HG03442 (cell line): ENCODE results near the gene DNER.
"Not testable (repeated sequence)": the region's sequence is repeated elsewhere in the genome, so short reads cannot be mapped to it uniquely, and the experiment has no call there.

Source experiments
- ATAC-seq: cut with Tn5 transposase; IDR thresholded peaks from one replicate; pipeline ENCODE4 v1.9.1; 2021; ENCODE audit warnings: mild to moderate bottlenecking, moderate library complexity; ENCODE audit not compliant: unreplicated experiment

Gene DNER

DNA sequence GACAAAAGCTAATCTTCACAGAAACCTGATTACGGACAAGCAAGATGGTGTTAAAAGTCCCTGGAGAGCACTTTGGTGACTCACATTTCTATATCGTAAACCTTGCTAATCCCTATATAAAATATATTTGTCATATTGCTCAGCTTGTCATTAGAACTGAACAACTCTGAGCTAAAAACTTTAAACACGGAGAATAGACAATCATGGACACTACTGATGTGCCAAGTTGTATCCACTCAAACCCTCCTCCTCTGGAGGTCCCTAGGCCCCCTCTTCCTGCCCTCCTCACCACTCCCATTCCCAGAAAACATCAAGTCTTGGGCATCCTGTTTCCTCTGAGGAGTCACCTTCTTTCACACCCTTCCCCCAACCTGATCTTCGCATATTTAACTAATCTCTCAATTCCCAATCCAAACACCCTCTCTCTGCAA lies 304.6 kb downstream of the DNER start:
- ATAC-seq = no peak

DNA sequence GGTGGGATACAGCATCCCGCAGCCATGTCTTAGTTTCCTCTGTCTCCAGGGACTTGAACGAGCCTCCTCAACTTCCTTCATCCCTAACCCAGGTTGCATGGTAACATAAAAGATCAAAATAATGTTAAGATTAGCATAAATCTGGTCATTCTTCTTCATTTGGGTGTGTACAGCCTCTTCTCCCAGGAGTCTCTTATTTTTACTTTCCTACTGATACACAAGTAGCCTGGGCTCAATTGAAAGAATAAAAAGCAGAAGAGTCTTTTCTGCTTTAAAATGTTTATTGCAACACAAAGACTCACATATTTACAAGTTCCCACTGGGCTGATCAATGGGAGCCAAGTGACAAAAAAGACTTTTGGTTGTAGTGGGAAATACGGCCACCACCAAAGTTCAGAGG lies 305.4 kb downstream of the DNER start:
- no peak for ATAC-seq

DNA sequence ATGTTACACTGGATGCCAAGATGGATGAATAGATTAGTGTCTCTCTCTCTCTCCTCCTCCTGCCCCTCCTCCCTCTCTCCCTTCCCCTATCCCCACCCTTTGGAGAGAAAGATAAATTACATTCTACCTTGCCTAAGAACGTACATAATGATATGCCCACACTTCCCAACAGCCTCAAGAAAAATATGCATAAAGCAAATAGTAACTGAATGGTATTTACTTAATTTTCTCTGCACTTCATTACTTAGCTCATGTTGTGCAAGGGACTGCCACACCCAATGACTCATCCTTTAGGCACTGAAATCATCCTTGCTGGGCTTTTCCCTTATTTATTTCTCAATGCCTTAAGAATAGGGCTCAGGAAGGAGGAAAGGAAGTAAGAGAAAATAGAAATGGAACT lies 306.0 kb downstream of the DNER start:
- no peak for ATAC-seq

DNA sequence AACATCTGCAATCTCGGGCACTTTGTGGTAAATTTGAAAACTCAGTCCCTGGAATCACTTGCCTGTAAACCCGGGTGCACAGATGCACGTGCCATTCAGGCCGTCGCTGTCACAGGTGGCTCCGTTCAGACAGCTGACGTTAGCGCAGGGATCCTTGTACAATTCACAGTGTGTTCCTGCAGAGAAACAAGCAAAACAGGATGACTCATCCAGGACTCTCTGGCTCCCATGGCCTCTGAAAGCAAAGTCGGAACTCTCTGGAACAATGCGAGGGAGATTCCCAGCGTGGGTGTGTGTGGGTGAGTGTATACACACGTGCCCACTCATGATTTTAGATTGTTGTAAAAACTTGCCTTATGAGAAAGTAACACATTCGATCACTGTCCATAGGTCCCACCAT lies 307.2 kb downstream of the DNER start:
- no peak for ATAC-seq

DNA sequence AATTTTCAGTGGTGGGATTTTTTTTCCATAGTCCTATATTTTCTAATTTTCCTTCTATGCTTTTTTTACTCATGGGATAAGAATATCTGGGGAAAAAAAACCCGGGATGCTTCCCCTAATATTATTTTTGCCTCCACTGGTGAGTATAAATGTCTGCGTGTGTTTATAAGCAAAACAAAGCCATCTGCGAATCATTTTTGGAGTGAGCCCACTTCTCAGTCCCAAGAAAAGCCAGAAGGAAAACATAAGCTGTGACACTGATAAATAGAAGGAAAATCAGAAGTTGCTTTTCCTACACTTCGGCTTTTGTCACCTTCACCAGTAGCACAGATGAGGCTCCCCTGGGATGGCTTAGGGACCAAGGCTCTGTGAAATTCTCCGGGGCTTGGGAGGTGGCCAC lies 308.6 kb downstream of the DNER start:
- ATAC-seq = no peak

DNA sequence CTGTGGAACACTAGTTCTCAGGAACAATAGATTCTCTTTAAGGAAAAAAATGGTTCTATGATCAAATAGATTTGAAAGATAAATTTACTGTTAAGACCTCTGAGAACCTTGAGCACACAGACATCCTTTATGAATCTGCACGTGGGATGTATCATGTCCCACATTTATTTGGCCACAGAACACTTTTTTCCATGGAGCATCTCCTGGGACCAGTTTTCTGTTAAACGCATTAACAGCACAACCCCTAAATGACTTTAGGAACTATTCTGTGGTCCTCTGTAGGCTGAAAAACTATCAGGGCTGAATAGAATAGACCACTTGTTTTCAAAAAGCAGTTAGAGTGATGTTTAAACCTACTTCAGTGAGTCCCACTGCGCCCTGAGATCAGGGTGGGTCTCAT lies 311.1 kb downstream of the DNER start:
- ATAC-seq = no peak

DNA sequence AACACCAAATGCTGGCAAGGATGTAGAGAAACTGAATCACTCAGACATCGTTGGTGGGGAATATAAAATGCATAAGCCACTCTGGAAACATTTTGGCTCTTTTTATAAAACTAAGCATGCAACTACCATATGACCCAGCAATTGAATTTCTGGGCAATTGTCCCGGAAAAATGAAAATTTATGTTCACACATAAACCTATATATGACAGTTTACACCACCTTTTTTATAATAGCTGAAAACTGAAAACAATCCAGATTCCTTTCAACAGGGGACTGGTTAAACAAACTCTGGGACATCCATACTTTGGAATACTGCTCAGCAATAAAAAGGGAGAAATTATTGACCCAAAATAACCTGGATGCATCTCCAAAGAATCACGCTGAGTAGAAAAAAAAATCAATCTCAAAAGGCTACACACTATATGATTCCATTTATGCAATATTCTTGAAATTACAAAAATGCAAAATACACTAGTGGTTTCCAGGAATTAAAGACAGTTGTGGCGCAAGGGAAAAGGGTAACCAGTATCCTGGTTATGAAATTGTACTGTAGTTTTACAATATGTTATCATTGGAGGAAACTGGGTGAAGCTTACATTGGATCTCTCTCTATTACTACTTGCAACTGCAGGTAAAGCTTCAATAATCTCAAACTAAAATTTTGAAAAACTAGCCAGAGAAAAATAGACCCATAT lies 313.0 kb downstream of the DNER start:
- ATAC-seq = no peak

DNA sequence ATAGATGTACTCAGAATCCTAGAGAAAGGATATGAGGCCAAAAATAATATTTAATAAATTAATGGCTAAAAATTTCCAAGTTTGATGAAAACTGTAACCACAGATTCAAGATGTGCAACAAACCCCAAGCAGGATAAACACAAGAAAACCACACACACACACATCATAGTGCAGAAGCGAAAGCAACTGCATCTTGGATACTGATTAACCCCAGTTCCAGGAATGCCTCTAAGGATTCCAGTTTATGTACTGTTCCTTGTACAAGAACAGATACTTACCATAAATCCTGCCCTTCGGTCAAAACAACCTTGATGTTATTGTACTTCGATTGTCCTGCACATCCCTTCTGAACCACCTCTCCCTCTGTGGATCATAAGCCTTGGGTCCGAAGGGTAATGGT lies 320.4 kb downstream of the DNER start:
- no peak for ATAC-seq

DNA sequence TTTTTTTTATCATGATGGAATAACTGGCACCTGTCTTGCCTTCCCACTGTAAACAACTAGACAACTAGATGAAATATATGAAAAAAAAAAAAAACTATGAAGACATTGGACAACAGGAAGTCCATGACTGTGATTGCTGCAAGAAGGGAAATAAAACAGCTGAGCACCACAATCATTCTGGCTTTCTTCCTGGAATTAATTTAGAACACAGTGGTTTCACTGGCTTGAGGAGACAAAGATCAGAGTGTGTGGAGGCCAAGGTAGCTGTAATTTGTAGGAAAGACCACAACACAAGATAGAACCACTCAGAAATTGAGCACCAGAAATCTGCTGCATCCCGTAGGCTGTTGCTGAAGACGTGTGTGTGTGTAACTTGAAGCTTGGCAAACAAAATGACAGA lies 322.2 kb downstream of the DNER start:
- ATAC-seq = no peak

DNA sequence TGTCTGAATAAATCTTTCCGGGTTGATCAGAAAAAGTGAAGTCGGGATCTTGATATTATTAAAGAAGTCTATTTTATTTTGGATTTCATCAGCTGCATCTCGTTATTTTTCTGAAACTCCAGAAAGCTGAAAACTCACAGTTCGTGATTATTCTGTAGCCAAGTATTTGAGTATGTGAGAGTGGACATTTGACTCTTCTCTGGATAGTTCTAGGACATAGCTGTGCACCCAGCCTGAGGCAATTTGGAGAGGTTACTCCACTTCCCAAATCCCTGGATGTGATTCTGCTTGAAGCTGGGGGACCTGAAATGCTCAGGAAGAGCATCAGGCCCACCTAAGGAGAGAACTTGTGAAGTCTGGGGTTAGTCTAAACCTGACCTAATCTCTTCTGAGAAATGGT lies 325.6 kb downstream of the DNER start:
- no peak for ATAC-seq

DNA sequence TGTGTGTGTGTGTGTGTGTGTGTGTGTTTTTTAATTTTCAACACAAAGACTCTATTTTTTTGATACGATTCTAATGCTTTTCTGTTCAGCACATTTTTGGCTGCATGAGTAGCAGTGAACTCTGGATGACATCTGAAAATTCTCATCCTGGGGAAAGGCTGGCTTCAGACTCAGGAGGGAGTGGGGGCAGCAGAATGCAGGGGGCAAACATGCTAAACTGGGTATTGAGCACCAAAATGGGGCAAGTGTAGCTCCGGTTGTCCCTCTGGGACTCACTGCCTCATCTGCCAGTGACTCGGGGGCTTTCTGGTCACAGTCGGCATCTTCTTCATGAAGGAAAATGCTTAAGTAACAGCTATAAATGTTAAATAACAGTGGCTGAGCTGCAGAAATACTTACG lies 326.5 kb downstream of the DNER start:
- no peak for ATAC-seq

DNA sequence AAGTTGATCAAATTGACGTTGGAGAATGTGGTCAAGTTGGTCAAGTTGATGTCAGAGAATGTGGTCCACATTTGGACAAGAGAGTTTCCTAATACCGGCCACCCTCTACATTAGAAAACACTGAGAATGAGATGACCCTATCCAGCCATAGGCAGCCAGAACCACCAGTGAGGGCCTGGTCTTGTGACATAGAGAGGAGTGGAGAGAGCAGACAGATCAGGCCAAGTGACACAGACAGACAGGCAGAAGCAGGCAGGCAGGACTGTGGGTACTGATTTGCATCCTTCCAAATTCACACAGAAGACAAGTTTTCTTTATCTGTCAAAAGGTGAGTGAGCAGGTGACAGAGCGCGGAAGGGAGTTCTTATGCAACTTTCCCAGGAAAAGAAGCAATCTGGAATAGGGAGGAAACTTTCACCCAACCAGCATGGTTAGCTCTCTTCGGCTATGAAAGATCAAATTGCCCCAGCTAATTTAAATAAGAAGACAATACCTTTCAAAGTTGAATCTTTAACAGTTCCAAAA lies 334.2 kb downstream of the DNER start:
- ATAC-seq = no peak

DNA sequence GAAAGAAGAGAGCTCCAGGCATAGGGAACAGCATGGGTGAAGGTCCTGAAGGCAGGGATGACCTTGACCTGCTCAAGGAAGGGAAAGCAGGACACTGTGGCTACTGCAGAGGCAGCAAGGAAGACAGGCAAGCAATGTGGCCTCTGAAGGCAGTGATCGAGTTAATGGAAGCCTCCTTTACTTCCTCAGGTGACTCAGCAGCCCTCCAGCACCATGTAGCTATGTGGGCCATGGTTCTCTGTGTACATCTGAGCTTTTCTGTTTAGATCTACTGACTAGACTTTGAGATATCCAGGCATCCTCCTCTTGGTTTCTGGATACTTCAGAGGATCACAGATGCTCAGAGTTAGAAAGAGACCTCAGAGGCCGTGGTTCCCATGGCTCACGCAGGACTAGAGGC lies 336.0 kb downstream of the DNER start:
- ATAC-seq = no peak

DNA sequence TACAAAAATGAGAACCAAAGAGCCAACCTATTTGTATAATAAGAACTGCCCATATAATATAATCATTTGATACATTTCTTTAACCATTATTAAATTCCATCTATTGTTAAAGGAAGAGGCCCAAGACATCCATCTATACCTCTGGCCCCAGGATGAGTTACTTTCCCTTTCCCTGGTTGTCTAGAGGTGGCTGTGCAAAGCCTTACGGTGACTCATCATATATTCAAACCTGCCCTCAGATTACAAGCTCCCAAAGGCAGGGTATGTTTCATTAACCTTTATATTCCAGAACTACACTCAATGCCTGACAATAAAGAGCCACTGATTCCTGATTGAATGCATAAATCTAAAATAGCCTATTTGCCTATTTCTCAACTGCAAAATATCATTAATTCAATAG lies 337.5 kb downstream of the DNER start:
- ATAC-seq = no peak

DNA sequence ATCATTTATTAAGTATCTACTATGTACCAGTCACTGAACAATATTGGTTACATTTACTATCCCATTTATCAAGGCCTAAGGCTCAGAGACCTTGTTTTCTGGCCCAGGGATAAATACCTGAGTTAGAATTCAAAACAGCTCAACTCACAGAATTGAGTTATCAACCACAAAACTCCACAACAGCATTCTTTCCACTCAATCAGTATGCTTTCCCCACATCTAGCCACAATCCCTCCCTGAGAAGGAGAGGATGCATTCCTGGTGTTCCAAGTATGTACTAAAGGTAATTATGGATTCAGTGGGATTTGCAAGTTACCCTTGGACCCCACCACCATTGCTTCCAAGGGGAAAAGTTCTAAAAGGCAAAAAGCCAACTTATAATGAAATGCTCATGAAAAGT lies 339.1 kb downstream of the DNER start:
- no peak for ATAC-seq

DNA sequence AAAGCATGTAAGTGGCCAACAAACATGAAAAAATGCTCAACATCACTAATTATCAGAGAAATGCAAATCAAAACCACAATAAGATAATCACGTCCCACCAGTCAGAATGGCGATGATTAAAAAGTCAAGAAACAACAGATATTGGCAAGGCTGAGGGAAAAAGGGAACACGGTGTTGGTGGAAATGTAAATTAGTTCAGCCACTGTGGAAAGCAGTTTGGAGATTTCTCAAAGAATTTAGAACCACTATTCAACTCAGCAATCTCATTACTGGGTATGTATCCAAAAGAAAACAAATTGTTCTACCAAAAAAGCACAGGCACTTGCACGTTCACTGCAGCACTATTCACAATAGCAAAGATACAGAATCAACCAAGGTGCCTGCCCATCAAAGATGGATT lies 341.0 kb downstream of the DNER start:
- not testable (repeated sequence) for ATAC-seq

DNA sequence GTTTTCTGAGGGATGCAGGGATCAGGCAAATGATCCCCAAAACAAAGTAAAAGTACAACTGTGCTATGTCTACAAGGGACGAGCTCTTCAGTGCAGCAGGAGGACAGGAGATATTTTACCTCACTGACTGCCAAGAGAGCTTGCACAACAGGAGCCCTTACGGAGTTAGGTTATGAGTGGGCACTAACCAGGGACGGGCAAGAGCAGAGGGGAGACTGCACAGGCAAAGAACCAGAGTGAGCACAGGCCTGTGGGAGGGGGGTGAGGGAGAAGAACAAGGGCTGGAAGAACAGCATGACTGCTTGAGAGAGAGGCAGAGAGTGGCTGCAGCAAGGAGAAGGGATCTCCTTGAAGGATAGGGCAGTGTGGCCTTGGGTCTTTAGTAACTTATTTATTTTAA lies 342.1 kb downstream of the DNER start:
- no peak for ATAC-seq

DNA sequence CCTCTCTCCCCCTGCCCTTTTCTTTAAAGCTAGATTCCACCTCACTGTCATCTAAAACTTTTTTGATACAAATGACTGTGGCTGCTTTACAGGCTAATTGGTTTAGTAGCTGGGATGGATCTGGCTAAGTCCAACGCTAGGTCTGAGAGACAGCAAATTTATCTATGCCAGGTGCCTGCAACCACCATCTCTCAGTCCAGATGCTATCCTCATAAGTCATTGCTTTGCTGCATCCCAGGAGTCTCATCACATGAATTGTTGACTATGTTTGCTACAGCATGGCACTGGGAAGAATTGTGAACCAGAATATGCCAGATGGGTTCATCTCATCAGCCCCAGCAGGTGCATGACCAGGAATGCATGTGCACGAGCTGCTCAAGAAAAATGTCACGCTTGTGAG lies 343.3 kb downstream of the DNER start:
- no peak for ATAC-seq

DNA sequence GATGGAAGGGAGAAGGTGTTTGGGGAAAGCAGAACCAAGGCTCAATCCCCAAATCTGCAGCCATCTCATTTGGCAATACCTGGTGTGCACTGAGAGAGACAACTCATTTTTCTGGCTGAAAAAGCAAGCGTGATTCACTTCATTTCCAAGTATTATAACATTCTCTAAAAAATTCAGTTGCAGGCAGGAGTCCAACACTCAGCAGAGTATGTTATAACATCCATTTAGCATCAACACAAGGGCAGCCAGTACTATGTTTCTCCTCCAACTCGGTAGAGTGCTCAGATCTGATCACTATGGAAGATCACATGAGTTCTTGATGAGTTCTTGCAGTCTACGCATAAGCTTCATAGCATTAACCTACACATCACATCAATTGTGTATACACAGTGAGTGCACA lies 343.8 kb downstream of the DNER start:
- no peak for ATAC-seq

DNA sequence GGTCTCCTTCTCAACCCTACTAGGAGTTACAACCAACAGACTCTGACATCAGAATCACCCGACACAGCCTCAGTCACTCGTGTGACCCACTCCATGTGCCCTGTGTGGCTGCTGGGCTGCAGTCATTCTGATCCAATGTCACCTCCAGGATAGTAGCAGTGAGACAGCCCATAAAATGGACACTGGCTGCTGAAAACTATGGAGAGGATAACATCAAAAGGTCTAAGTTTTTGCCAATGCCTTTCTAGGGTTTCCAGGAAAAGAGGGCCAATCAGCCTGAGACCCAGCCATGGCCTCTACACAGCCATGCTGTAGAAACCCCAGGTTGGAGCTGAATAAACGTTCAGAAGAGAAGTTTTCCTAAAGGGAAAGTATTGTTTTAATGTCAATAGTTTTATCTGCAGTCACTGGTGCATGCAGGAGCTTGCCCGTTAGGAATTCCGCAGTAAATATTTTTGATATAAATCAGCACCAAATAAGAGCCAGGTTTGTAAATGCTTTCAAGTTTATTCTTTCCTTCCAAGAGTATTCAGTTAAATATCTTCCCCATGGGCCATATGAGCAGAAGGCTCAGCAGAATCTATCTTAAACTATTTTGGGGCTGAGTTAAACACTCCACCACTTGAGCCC lies 351.1 kb downstream of the DNER start:
- no peak for ATAC-seq

DNA sequence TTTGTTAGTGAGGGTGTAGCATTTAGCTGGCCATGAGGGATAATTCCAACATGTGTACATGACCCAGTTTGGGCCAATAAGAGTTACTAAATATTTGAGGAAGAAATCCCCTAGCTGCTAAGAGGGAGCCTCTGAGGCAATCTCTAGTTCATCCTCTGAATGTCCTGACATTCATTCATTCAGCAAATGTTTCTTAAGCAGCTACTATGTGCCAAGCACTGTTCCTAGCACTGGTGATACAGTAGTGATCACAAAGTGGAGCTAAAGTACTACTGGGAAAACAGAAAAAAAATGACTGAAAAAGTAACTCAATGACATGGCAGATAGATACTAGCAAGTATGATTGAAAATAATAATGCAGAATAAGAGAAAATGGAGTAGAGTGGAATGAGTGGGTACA lies 363.5 kb downstream of the DNER start:
- no peak for ATAC-seq

DNA sequence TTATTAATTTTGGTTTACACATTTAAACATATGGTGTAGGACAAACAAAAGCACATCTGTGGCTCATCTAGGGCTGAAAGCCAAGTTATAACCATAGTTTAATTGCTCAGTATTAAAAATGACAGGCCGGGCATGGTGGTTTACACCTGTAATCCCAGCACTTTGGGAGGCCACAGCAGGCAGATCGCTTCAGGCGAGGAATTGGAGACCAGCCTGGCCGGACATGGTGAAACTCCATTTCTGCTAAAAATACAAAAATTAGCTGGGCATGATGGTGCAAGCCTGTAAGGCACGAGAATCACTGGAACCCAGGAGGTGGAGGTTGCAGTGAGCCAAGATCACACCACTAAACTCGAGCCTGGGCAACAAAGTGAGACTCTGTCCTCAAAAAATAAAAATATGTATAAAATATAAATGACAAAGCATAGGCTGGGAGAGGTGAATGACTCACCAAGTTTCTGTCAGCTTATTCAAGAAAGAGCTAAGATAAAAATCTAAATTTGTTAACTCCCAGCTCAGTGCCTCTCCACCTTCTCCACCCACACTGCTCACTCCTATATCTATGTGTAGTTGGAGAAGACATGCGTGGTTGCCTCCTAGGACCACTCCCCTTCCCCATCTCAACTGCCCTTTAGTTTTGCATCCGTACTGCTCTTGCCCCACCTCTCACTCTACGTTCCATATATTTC lies 364.1 kb downstream of the DNER start:
- ATAC-seq = no peak
